ENCODE data around the gene OTUD1.

OTUD1 gene

DNA sequence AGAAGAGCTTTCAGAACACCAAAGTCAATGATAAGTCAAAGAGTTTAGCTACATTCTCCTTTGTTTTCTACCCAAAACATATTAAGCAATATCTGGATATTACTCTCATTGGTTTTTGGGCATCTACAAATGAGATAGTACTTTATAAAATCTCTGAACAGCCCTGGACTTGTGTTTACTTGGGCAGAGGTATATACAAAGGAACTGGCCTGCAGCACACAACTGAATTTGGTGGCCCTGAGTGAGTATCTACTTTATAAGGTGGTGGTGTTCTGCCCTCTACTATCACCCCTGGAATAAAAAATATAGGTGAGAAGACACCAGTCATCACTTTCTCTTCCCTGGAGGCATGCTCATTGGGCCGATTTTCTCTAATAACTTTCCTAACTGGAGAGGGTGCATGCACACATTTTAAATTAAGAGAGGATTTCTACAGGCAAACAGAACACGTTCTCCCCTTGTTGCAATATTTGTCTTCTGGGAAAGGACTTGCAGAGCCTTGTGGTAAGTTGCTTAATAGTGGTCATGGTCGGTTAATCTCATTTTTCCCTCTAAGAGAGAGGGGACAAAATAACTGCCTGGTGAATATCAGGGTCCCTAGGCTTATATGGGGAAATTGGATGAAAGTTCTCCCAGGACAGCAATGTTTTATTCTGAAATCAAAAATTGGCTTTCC is 41.1 kb downstream of the OTUD1 start:
- H3K4me3 ChIP-seq (ENCODE audit: low read depth, low read length) = no peak overlapping the region
- TF ChIP-seq, protein P1, sequence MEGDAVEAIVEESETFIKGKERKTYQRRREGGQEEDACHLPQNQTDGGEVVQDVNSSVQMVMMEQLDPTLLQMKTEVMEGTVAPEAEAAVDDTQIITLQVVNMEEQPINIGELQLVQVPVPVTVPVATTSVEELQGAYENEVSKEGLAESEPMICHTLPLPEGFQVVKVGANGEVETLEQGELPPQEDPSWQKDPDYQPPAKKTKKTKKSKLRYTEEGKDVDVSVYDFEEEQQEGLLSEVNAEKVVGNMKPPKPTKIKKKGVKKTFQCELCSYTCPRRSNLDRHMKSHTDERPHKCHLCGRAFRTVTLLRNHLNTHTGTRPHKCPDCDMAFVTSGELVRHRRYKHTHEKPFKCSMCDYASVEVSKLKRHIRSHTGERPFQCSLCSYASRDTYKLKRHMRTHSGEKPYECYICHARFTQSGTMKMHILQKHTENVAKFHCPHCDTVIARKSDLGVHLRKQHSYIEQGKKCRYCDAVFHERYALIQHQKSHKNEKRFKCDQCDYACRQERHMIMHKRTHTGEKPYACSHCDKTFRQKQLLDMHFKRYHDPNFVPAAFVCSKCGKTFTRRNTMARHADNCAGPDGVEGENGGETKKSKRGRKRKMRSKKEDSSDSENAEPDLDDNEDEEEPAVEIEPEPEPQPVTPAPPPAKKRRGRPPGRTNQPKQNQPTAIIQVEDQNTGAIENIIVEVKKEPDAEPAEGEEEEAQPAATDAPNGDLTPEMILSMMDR (IDR thresholded peaks at IDR 0.05; ENCODE audit: low read depth, low read length) = no peak

DNA sequence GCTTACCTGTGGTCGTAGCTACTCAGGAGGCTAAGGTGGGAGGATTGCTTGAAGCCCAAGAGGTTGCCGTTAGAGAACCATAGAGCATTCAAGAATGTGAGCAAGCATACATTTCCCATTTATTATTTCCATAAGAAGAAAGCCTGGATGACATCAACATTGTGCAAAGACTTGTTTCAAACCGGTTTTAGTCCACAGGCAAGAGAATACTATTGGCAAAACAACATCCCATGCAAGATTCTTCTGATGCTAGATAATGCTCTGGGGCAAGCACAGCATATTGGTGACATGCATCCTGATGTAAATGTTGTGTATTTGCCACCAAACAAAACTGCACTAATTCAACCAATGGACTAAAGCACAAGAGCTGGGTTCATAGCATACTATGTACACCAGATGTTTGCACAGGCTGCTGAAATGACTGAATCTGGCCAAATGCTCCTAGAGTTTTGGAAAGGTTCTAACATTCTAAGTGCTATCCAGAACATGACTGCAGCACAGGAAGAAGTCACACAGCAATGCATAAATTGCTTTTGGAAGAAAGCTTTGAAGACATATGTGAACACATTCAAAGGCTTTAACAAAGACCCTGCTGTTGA is 42.6 kb downstream of the OTUD1 start:
- TF ChIP-seq, protein P1 (IDR thresholded peaks at IDR 0.05; ENCODE audit: low read depth, low read length) = no peak
- no peak overlapping the region for H3K4me3 ChIP-seq (ENCODE audit: low read depth, low read length)

DNA sequence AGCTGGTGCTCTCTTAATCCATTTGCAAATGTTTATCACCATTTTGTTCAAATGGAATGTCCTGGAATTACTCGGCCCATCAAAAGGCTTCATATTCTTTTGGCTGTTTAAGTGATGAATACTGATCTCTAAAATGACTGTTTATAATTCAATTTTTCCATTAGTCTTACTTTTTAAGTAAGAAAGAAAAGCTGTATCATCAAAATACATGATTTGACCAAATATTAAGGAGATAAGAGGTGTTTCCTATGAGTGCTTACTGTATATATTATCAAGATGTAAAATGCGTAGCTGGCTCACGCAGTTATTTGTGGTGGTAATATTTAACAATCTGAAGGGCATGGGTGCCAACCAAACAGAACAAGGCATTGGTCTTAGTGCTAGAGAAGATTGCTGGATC is 51.2 kb downstream of the OTUD1 start:
- no peak overlapping the region for H3K4me3 ChIP-seq (ENCODE audit: low read depth, low read length)
- TF ChIP-seq, protein P1 (IDR thresholded peaks at IDR 0.05; ENCODE audit: low read depth, low read length) = no peak

All from WI38 (cell line).